Left cardiac atrium (tissue), 4 donors: ENCODE measurements around the gene GGCT. TPM values are rescaled to one million over a fixed set of nuclear protein-coding genes. Genes with fewer than 3 reads are reported as not detected.
"Not testable (repeated sequence)": the region's sequence is repeated elsewhere in the genome, so short reads cannot be mapped to it uniquely, and the experiment has no call there.

Source experiments
- ATAC-seq, 2 donors: fragments of 200-7000 bp; cut with Tn5 transposase; one replicate each; pipeline ENCODE4 v1.9.1; 2020; ENCODE audit warnings: mild to moderate bottlenecking in 2 of 2, moderate library complexity in 2 of 2
- DNase-seq: peaks from one replicate; pipeline ENCODE4 v3.0.0-alpha.2; 2020
- intact Hi-C, 2 donors: fragments of 100-400 bp; cut with DNase I; formaldehyde crosslinking; loops; one replicate each; pipeline versions ENCODE4 v1.14.1 to v1.15.1; 2022 to 2023
- total RNA-seq, 2 donors: library from RNA; stranded (reverse); fragmentation: NEBNext Ultra II Directional; extraction: Animal tissue kit (Norgen Biotek cat#: 25700); gene quantifications; one replicate each; pipeline ENCODE4 v1.2.1, GENCODE V29; 2021
- donor health status: DM: no; HTN: yes; CAD: no.
- donor health status: DM: no; HTN: yes; CAD: no; lungs with severe emphysema.
- donor health status: DM: yes; HTN: yes; CAD: no.
- donor health status: Dilated cardiomyopathy.

The GGCT gene
- total RNA-seq, 2 donors from 2014 or later: 22.0 to 31.7 TPM

GRCh38 chr7:30522159-30522558 lies 17.5 kb upstream of the GGCT start:
- ATAC-seq: no peak
- intact Hi-C loops: no loop called here
- DNase-seq: no peak

GRCh38 chr7:30521532-30521931 lies 16.9 kb upstream of the GGCT start:
- DNase-seq (peak; percentile 65), ATAC-seq (peak; percentile 91 to 96)
- intact Hi-C loops: no loop called here

DNA sequence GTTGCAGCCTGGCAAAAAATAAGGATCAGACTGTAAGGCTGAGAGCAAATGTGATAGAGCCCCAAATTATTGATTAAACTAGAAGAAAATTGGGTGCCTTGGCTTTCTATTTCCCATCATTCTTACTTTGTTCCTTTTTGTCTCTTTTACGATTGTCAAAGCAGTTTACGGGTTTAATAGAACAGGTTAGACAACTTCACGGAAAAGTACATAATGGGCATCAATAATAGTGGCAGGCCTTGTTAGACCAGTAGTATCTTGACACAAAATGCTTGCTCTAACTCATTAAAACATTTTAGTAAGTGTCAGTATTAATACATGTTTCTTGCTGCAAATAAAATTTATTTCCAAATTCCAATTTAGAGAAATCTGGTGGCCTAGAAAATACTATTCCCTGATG lies 14.5 kb upstream of the GGCT start:
- ATAC-seq (no peak), DNase-seq (no peak)
- intact Hi-C loops: no loop called here

DNA sequence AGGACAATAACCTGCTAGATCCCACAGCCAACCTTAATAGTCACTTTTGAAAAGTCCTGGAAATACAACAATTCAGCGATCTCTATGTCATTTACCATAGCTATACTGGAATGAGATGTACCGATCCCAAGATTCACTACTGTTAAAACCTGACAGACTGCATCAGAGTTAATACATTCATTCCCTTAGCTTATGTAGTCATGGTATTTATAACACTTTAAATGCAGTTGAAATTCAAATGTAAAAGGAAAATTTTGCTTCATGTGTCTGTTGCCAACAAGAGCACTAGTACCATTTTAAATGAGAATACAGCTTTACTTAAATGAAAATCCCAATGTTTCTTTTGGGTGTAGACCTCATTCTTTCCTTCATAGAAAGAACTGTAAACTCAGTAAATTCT lies 11.1 kb upstream of the GGCT start:
- intact Hi-C loops: no loop called here
- ATAC-seq (no peak), DNase-seq (no peak)

DNA sequence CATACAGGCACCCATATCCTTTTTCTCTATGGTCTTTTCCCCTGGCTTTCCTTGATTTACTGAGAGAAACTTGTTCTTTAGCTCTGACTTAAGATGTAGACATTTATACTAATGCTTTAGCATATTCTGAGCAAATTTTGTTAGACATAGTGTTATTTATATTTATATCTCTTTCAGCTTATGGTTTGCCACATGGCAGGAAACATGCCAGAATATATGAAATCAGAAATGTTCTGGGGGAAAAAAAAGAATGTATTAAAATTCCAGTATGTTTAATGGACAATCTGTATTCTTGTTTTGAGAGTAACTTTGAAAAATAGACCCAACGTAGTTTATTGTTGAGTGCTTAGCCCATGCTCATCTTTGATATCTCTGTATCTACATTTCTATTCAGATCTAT lies 10.1 kb upstream of the GGCT start:
- no peak for ATAC-seq
- no peak for DNase-seq
- intact Hi-C loops: no loop called here

DNA sequence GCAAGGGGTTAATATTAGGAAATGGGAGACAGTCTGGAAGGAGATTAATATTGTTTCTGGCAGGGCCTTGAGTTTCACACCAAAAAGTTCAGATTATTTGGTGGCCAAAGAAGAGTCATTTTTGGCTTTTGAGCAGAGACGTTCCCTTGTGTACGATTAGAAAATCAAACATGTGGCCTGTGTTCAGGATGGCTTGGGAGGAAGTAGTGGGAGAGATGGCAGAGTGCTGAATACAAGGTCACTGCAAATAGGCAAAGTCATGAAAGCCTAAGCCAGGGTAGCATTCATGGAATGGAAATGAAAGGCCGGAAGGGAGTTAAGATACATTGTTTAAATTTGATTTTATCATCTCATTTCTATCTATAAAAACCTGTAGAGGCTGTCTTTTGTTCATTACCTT lies 9.5 kb upstream of the GGCT start:
- ATAC-seq (peak; percentile 18 to 55), DNase-seq (no peak)
- intact Hi-C loops: no loop called here

DNA sequence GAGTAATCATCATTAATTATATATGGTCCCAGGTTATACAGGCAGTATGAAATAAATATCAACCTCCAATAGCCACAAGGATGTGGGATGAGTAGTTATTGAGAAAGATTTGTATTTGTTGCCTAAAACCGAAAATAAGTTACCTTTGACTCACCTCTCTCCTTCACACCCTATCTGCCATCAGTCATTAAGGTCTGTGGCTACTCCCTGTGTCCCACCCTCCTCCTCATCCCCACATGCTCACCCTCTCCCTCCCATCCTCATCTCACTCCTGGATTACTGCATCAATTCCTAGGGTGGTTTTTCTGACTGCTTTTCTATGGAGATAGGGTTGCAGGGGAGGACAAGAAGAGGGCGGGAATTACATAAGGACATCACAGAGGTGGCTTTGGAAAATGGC lies 9.1 kb upstream of the GGCT start:
- DNase-seq (no peak), ATAC-seq (no peak)
- intact Hi-C loops: no loop called here

GRCh38 chr7:30511973-30512662 lies 7.5 kb upstream of the GGCT start:
- no peak for ATAC-seq
- intact Hi-C loops: loop anchor here in 1 of 2 donors (2.0 kb wide), 1 partner anchor 55 kb away; no protein-coding TSS in a partner anchor
- no peak for DNase-seq

DNA sequence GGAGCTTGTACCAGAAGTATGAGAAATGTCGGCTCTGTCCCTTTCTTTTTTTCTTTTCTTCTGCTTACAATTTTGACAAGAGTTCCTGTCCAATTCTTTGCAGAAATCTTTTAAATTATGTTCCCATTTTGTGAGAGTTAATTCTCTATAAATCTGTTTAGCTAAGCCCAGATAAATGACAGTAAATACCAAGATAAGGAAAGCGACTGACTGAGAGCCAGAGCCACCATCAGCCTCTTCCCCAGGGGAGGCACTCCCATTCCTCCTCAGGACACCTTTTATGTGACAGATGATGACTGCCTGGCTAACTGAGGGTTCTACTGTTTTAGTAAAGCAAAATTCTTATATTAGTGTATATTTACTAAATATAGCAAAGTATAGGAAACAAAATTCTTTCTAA lies 6.9 kb upstream of the GGCT start:
- no peak for DNase-seq
- no peak for ATAC-seq
- intact Hi-C loops: loop anchor here in 1 of 2 donors (2.0 kb wide), 1 partner anchor 55 kb away; no protein-coding TSS in a partner anchor

GRCh38 chr7:30510124-30511075 lies 5.8 kb upstream of the GGCT start:
- intact Hi-C loops: loop anchor here in 1 of 2 donors (2.0 kb wide), 1 partner anchor 56 kb away; no protein-coding TSS in a partner anchor
- no peak for DNase-seq
- ATAC-seq: peak in 1 of 2 donors; percentile 45

- not testable (repeated sequence) for DNase-seq, ATAC-seq
- intact Hi-C loops: loop anchor here in 1 of 2 donors (10.0 kb wide), 1 partner anchor 65 kb away; no protein-coding TSS in a partner anchor
Measured at GRCh38 chr7:30509171-30509857, 4.7 kb upstream of the GGCT start.

- not testable (repeated sequence) for ATAC-seq, DNase-seq
- intact Hi-C loops: loop anchor here in 1 of 2 donors (10.0 kb wide), 1 partner anchor 63 kb away; no protein-coding TSS in a partner anchor
Measured at GRCh38 chr7:30507346-30507900, 2.8 kb upstream of the GGCT start.

- no peak for DNase-seq
- intact Hi-C loops: loop anchor here in 1 of 2 donors (2.0 to 10.0 kb wide), 2 partner anchors 26 to 60 kb away; partner anchors contain the start of gene NOD1
- peak in 1 of 2 donors; percentile 28 for ATAC-seq
Measured at GRCh38 chr7:30505174-30505697, 607 bp upstream of the GGCT start.

DNA sequence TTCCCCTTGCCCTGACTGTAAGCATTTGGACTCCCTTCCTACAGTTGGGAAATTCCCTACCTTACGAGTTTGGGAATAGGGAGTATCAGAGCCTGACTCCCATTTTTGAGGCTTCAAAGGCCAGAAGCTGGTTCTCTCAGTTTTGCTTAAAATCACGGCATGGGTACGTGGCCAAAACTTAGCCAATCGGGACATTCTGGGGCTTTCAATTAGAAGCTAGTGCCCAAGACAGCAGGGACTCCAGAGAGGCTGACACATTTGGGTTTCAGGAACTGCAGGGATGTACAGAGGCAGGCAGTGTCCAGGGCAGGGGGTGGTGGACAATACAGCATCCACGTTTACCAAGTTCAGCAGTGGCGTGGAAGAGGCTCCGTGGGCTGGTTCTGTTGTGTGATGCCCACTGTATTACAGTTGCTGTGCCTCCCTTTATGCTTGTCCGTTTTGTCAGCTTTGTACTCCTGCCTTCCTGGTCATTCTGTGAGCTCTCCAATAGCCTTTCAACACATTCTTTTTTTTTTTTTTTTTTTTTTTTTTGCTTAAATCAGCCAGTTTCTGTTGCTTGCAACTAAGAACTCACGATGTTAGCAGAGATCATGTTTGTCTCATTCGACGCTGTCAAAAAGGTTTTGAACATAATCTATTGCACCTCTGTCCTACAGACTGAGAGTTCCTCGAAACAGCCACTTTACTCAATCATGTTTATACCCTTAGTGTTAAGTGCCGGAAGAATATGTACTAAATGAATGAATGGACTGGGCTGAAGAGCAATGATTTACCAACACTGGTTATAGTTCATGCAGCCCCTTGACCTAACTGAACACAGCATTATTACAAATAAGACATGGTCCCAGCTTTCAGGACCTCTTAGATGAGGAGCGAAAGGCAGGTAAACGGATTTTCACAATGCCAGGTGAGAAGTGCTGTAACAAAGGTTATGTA lies 1.1 kb downstream of the GGCT start:
- no peak for DNase-seq
- ATAC-seq: no peak
- intact Hi-C loops: loop anchor here in 1 of 2 donors (2.0 to 10.0 kb wide), 2 partner anchors 25 to 59 kb away; partner anchors contain the start of gene NOD1

- DNase-seq (no peak), ATAC-seq (no peak)
- intact Hi-C loops: loop anchor here in 1 of 2 donors (10.0 kb wide), 1 partner anchor 58 kb away; no protein-coding TSS in a partner anchor
Measured at GRCh38 chr7:30502470-30503251, 2.0 kb downstream of the GGCT start.

DNA sequence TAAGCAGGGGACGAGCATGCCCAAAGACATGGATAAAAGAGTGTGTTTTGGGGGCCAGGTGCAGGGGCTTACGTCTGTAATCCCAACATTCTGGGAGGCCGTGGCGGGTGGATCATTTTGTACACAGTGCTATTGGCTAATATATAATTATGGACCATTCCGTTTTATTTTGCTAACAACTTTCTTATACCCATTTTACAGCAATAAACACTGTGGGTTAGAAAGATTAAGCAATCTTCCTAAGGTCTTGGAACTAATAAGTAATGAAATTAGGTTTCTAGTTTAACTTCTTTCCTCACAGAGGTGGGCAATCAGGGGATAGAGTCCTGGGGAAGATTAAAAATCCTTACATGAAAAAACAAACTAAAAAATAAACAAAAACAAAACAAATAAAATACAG lies 3.4 kb downstream of the GGCT start:
- intact Hi-C loops: loop anchor here in 1 of 2 donors (10.0 kb wide), 1 partner anchor 56 kb away; no protein-coding TSS in a partner anchor
- ATAC-seq (no peak), DNase-seq (no peak)

GRCh38 chr7:30493228-30493627 lies 11.4 kb downstream of the GGCT start:
- DNase-seq: no peak
- ATAC-seq: no peak
- intact Hi-C loops: no loop called here
